Mucosa of descending colon (tissue), 3 donors: ENCODE data around the gene BCOR. TPM values are rescaled to one million over a fixed set of nuclear protein-coding genes. Genes with fewer than 3 reads are reported as not detected.
A peak's percentile ranks its signal among the peaks of the same experiment; 100 is the strongest.

Source experiments
- ATAC-seq: fragments of 200-7000 bp; cut with Tn5 transposase; one replicate; pipeline ENCODE4 v1.9.1; 2020; ENCODE audit warnings: mild to moderate bottlenecking, moderate library complexity
- DNase-seq, 3 donors: peaks; one replicate each; pipeline ENCODE4 v3.0.0-alpha.2; 2020
- H3K36me3 ChIP-seq: fragments of 200-600 bp; one replicate; pipeline ENCODE4 v1.8.0; 2021; ENCODE audit warnings: low read depth, mild to moderate bottlenecking
- H3K4me1 ChIP-seq: fragments of 200-600 bp; one replicate; pipeline ENCODE4 v1.8.0; 2021; ENCODE audit warnings: low read depth, mild to moderate bottlenecking
- H3K4me3 ChIP-seq: fragments of 200-600 bp; one replicate; pipeline ENCODE4 v1.8.0; 2021; ENCODE audit warnings: mild to moderate bottlenecking
- H3K9me3 ChIP-seq: fragments of 200-600 bp; one replicate; pipeline ENCODE4 v1.8.0; 2021; ENCODE audit warnings: mild to moderate bottlenecking
- intact Hi-C, 2 donors: fragments of 100-400 bp; cut with DNase I in 1 of 2; cut with micrococcal nuclease in 1 of 2; formaldehyde crosslinking; loops; one replicate each; pipeline versions ENCODE4 v1.11.0 to v1.11.1; 2022; cut with DNase I, micrococcal nuclease
- total RNA-seq, 3 donors: library from RNA; stranded (reverse); fragmentation: NEBNext Ultra II Directional in 2 of 3; extraction: Animal tissue kit (Norgen Biotek cat#: 25700) in 2 of 3; gene quantifications; one replicate each; pipeline versions ENCODE4 v1.2.1 to v1.2.4, GENCODE V29; 2021 to 2023
- TF ChIP-seq, protein P1 (sequence below): fragments of 200-600 bp; IDR thresholded peaks from one replicate; pipeline ENCODE4 v1.8.0; 2022; ENCODE audit warnings: antibody characterized with exemption, mild to moderate bottlenecking
- donor health status: DM: no; HTN: no; CAD: no; lungs with moderate emphysema.
- donor health status: DM: no; HTN: no; CAD: no.
- donor health status: DM: no; HTN: yes; CAD: no.

The BCOR gene
- total RNA-seq, 3 donors from 2014 or later, result 18.7 to 26.3 (median 23.6) TPM

DNA sequence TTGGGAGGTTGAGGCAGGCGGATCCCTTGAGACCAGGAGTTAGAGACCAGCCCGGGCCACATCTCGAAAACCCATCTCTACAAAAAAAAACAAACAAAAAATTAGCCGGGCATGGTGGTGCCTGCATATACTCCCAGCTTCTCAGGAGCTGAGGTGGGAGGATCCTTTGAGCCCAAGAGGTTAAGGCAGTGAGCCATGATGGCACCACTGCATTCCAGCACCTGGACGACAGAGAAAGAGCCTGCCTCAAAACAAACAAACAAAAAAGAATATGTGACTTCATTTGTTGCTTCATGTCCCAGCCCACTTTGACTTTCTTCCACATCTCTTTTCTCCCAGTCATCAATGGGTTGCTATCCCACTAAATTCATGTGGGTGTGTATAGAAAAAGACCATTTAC is 79.7 kb downstream of the BCOR start:
- intact Hi-C loops, result no loop called here
- TF ChIP-seq, protein P1, sequence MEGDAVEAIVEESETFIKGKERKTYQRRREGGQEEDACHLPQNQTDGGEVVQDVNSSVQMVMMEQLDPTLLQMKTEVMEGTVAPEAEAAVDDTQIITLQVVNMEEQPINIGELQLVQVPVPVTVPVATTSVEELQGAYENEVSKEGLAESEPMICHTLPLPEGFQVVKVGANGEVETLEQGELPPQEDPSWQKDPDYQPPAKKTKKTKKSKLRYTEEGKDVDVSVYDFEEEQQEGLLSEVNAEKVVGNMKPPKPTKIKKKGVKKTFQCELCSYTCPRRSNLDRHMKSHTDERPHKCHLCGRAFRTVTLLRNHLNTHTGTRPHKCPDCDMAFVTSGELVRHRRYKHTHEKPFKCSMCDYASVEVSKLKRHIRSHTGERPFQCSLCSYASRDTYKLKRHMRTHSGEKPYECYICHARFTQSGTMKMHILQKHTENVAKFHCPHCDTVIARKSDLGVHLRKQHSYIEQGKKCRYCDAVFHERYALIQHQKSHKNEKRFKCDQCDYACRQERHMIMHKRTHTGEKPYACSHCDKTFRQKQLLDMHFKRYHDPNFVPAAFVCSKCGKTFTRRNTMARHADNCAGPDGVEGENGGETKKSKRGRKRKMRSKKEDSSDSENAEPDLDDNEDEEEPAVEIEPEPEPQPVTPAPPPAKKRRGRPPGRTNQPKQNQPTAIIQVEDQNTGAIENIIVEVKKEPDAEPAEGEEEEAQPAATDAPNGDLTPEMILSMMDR, result no peak
- no peak for ATAC-seq
- Histone ChIP-seq H3K9me3 (no peaks in the 10 kb centered on the region), H3K36me3 (no peaks in the 10 kb centered on the region), H3K4me3 (no peak overlapping the region), H3K4me1 (no peaks in the 10 kb centered on the region)
- no peak for DNase-seq

DNA sequence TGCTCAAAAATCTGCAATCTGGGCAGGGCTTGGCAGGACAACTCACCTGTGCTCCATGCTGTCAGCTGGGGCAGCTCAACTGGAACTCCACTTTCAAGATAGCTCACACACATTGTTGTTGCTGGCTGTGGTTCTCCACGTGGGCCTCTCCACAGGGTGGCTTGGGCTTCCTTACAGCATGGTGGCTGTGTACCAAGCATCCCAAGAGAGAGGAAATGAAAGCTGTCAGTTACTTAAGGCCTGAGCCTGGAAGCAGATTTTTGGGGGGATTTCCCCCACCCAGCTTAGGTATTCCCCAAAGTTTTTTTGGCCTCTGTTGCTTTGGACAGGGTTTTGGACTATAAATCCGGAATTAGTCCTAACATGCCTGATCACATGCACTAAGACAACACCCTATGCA is 81.0 kb downstream of the BCOR start:
- ATAC-seq (no peak), DNase-seq (no peak)
- Histone ChIP-seq H3K36me3 (no peaks in the 10 kb centered on the region), H3K9me3 (no peaks in the 10 kb centered on the region), H3K4me3 (no peak overlapping the region), H3K4me1 (no peaks in the 10 kb centered on the region)
- intact Hi-C loops, result no loop called here
- TF ChIP-seq, protein P1, result no peak

DNA sequence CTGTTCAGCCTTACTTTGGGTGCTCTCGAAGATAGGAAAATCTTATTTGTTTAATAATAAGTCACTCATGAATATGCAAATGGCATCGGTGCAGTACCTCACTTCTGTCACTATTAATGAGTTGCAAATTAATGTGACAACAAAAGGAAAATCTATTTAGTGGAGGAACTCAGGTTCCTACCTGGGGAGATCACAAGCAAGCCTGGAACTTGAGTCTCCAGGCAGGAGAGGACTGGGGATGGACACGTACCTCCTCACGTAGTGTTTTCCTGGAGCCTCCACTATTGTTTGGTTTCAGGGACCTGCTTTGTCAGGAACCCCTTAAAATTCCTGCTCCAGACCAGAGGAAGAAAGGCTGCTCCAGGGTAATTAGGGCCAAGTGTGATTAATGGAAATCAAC is 82.1 kb downstream of the BCOR start:
- ATAC-seq (no peak), DNase-seq (no peak)
- intact Hi-C loops, result no loop called here
- H3K9me3 ChIP-seq, result no peaks in the 10 kb centered on the region
- no peaks in the 10 kb centered on the region for H3K4me1 ChIP-seq
- no peak overlapping the region for H3K4me3 ChIP-seq
- TF ChIP-seq, protein P1, result no peak
- H3K36me3 ChIP-seq, result no peaks in the 10 kb centered on the region

DNA sequence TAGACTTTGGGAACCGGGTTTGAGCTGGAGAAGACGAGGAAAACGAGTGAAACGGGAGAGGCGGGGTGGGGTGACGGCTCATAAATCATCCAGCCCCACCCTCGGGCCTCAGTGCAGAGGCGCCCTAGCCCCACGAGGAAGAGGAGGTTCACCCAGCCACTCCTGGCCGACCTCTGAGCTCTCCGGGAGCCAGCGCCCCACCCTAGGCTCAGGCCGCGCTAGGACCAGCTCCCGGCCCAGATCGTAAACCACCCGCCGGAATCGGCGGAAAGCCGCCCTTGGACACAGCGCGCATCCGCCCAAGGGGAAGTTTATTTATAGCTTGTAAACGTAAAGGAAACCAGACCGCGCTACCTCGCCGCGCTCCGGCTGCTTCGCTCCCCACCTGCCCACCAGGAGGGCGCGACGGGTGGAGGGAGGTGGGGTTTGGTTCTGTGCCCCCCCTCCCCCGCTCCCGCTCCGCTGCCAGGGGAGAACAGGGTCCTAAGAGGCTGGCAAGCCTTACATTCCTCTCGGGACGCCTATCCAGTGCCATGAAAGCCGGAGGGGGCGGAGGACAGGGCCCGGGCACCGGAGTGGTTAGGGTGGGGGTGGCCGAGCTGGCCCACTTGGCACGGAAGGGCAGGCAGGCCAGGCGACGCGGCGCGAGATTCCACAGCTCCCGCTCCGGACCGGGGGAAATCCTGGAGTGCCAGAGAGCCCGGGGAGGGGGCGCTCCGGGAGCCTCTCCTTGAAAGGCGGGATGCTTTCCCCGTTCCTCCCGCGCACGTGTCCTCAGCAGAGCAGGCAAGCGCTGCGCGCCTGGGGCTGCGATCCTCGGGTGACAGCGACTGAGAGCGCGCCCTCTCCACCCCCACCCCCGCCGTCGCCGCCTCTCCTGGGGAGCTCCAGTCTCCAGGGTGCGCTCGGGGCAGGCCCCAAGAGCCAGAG is 84.2 kb downstream of the BCOR start:
- no peaks in the 10 kb centered on the region for H3K4me1 ChIP-seq
- peak overlapping the region; percentile 3 for H3K4me3 ChIP-seq
- TF ChIP-seq, protein P1, result no peak
- H3K9me3 ChIP-seq, result no peaks in the 10 kb centered on the region
- ATAC-seq, result peak; percentile 79
- DNase-seq, result peak; percentile 83 to 92 (median 90)
- intact Hi-C loops, result no loop called here
- no peaks in the 10 kb centered on the region for H3K36me3 ChIP-seq

DNA sequence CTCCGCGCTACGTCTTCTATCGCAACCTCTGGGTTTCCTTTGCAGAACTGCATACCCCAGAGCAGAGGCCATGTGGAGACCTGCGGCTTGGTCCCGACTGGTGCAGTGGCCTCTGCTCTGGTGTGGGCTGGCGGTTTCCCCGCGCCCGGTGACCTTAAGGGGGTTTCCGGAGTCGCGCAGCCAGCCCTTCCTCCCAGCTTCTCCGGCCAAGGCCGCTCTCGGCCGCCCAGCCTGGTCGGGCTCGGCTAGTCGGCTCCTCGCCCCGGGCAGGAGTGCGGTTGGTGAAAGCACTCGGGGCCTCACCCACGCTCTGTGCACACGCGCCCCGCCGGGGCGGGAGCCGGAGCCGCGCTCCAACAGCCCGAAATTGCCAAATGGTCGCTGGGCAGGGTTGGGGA is 84.9 kb downstream of the BCOR start:
- ATAC-seq, result peak; percentile 37
- no peaks in the 10 kb centered on the region for H3K36me3 ChIP-seq
- no peaks in the 10 kb centered on the region for H3K4me1 ChIP-seq
- H3K9me3 ChIP-seq, result no peaks in the 10 kb centered on the region
- no peak overlapping the region for H3K4me3 ChIP-seq
- intact Hi-C loops, result no loop called here
- no peak for DNase-seq
- TF ChIP-seq, protein P1, result no peak
